Naive thymus-derived CD4-positive, alpha-beta T cell (primary cell): ENCODE data around the gene NRDE2. TPM values are rescaled to one million over a fixed set of nuclear protein-coding genes. Genes with fewer than 3 reads are reported as not detected.

Source experiments
- ATAC-seq: fragments of 150-1000 bp; cut with Tn5 transposase; 2 replicates; pipeline ENCODE4 v1.10.0; 2021; ENCODE audit warnings: mild to moderate bottlenecking, moderate library complexity
- CTCF ChIA-PET: fragments of 350-600 bp; sonication (Branson Sonifier 250); formaldehyde crosslinking; loops from one replicate; lab custom pipeline; 2021; ENCODE audit warnings: antibody characterized with exemption; lab: Charles Lee
- POLR2A ChIA-PET: fragments of 350-600 bp; sonication (Branson Sonifier 250); formaldehyde crosslinking; loops from one replicate; lab custom pipeline; 2021; ENCODE audit warnings: antibody characterized with exemption, inconsistent platforms; lab: Charles Lee
- DNase-seq, 9 donors: peaks; one replicate each; pipeline versions ENCODE4 v3.0.0 to v3.0.0-alpha.2; 2020 to 2022; ENCODE audit warnings: mixed read lengths in 1 of 9
- H3K27ac ChIP-seq: one replicate; pipeline ENCODE4 v1.7.0; 2013; ENCODE audit warnings: mild to moderate bottlenecking, low read depth, low read length, moderate library complexity
- H3K27me3 ChIP-seq, 2 donors: one replicate each; pipeline ENCODE4 v1.7.0; 2013; ENCODE audit warnings: low read length in 2 of 2, mild to moderate bottlenecking in 2 of 2, moderate library complexity in 2 of 2; ENCODE audit not compliant: control insufficient read depth in 2 of 2, insufficient read depth in 2 of 2
- H3K36me3 ChIP-seq, 3 experiments: 1 replicate in 2 of 3; 2 replicates in 1 of 3; pipeline ENCODE4 v1.7.0; 2013; ENCODE audit warnings: low read length in 3 of 3, mild to moderate bottlenecking in 3 of 3, moderate library complexity in 1 of 3; ENCODE audit not compliant: insufficient read depth in 3 of 3, control insufficient read depth in 2 of 3
- H3K4me1 ChIP-seq, 2 donors: one replicate each; pipeline ENCODE4 v1.7.0; 2013; ENCODE audit warnings: low read length in 2 of 2, mild to moderate bottlenecking in 2 of 2, moderate library complexity in 1 of 2; ENCODE audit not compliant: control insufficient read depth in 2 of 2, insufficient read depth in 2 of 2
- H3K4me3 ChIP-seq: 2 replicates; pipeline ENCODE4 v1.7.0; 2013; ENCODE audit warnings: mild to moderate bottlenecking, low read length
- H3K9me3 ChIP-seq, 3 experiments: 1 replicate in 2 of 3; 2 replicates in 1 of 3; pipeline ENCODE4 v1.7.0; 2013; ENCODE audit warnings: low read length in 3 of 3; ENCODE audit not compliant: control insufficient read depth in 2 of 3
- H3K27ac Mint-ChIP-seq, 9 donors: one replicate each; pipeline ENCODE4 v1.8.0; 2020 to 2022; ENCODE audit warnings: mixed read lengths in 9 of 9, mild to moderate bottlenecking in 8 of 9, moderate library complexity in 5 of 9, inconsistent platforms in 2 of 9
- H3K27me3 Mint-ChIP-seq, 5 donors: one replicate each; pipeline ENCODE4 v1.8.0; 2021 to 2022; ENCODE audit warnings: mixed read lengths in 5 of 5, mild to moderate bottlenecking in 1 of 5
- H3K36me3 Mint-ChIP-seq, 5 donors: one replicate each; pipeline ENCODE4 v1.8.0; 2020 to 2022; ENCODE audit warnings: mixed read lengths in 5 of 5, mild to moderate bottlenecking in 3 of 5, inconsistent platforms in 1 of 5
- H3K4me1 Mint-ChIP-seq, 7 donors: one replicate each; pipeline ENCODE4 v1.8.0; 2020 to 2022; ENCODE audit warnings: mixed read lengths in 7 of 7, mild to moderate bottlenecking in 3 of 7, inconsistent platforms in 1 of 7
- H3K4me3 Mint-ChIP-seq, 10 donors: one replicate each; pipeline ENCODE4 v1.8.0; 2020 to 2022; ENCODE audit warnings: mild to moderate bottlenecking in 10 of 10, mixed read lengths in 10 of 10, moderate library complexity in 6 of 10, inconsistent platforms in 2 of 10
- H3K9me3 Mint-ChIP-seq, 11 donors: one replicate each; pipeline ENCODE4 v1.8.0; 2020 to 2022; ENCODE audit warnings: mixed read lengths in 11 of 11, mild to moderate bottlenecking in 4 of 11, inconsistent platforms in 1 of 11, moderate library complexity in 1 of 11
- intact Hi-C, 2 donors: fragments of 100-400 bp; cut with micrococcal nuclease; formaldehyde crosslinking; loops; one replicate each; pipeline ENCODE4 v1.15.1; 2023
- polyA plus RNA-seq, 2 donors: library from polyadenylated mRNA; unstranded; fragments of 300-500 nt; fragmentation: Illumina TruSeq; gene quantifications; one replicate each; pipeline ENCODE4 v1.2.3, GENCODE V29; 2021
- total RNA-seq, 6 experiments: library from RNA in 5 of 6; stranded (reverse) in 5 of 6; gene quantifications; 1 replicate in 5 of 6; 2 replicates in 1 of 6; pipeline ENCODE4 v1.2.3 and lab custom pipeline; 2021 to 2026

Gene NRDE2
- total and polyA plus RNA-seq, 7 experiments from 2014 or later = 8.4 to 30.2 (median 26.6) TPM

- ChIA-PET POLR2A (interaction anchor here (0.6 kb wide), 1 partner anchor 29 kb away, joined by 3 read pairs; no protein-coding TSS in a partner anchor), CTCF (interaction anchor here (0.6 kb wide), 1 partner anchor 1484 kb away, joined by 5 read pairs; no protein-coding TSS in a partner anchor)
- Mint-ChIP-seq H3K27me3 (no peaks in the 10 kb centered on the region), H3K36me3 (peaks cover 25 to 59% (median 42%) of the 10 kb centered on the region in 5 donors), H3K4me1 (peaks cover 8 to 29% (median 26%) of the 10 kb centered on the region in 7 donors), H3K27ac (no peak overlapping the region), H3K9me3 (peaks cover 0 to 9% (median 0%) of the 10 kb centered on the region in 11 donors), H3K4me3 (no peak overlapping the region)
- no peak for ATAC-seq
- no peak overlapping the region for H3K4me3 ChIP-seq
- peaks cover 0 to 4% of the 10 kb centered on the region in 2 donors for H3K4me1 ChIP-seq
- no peak overlapping the region for H3K27ac ChIP-seq
- no peak for DNase-seq
- intact Hi-C loops = no loop called here
- no peaks in the 10 kb centered on the region for H3K9me3 ChIP-seq
- peaks cover 0 to 37% (median 0%) of the 10 kb centered on the region in 3 experiments for H3K36me3 ChIP-seq
- H3K27me3 ChIP-seq = no peaks in the 10 kb centered on the region
Observed at GRCh38 chr14:90318016-90318415, 13.7 kb downstream of the NRDE2 start.

GRCh38 chr14:90317286-90317685 lies 14.5 kb downstream of the NRDE2 start:
- Mint-ChIP-seq H3K27me3 (no peaks in the 10 kb centered on the region), H3K4me3 (no peak overlapping the region), H3K4me1 (peaks cover 8 to 25% (median 24%) of the 10 kb centered on the region in 7 donors), H3K9me3 (peaks cover 0 to 9% (median 0%) of the 10 kb centered on the region in 11 donors), H3K36me3 (peaks cover 25 to 64% (median 43%) of the 10 kb centered on the region in 5 donors), H3K27ac (no peak overlapping the region)
- ATAC-seq (no peak), DNase-seq (no peak)
- CTCF ChIA-PET = no interaction called here
- intact Hi-C loops = no loop called here
- peaks cover 0 to 42% (median 1%) of the 10 kb centered on the region in 3 experiments for H3K36me3 ChIP-seq
- no peak overlapping the region for H3K27ac ChIP-seq
- H3K27me3 ChIP-seq = no peaks in the 10 kb centered on the region
- H3K9me3 ChIP-seq = no peaks in the 10 kb centered on the region
- H3K4me1 ChIP-seq = peaks cover 0 to 4% of the 10 kb centered on the region in 2 donors
- no peak overlapping the region for H3K4me3 ChIP-seq
- POLR2A ChIA-PET = interaction anchor here (0.6 kb wide), 1 partner anchor 9 kb away, joined by 3 read pairs; no protein-coding TSS in a partner anchor

DNA sequence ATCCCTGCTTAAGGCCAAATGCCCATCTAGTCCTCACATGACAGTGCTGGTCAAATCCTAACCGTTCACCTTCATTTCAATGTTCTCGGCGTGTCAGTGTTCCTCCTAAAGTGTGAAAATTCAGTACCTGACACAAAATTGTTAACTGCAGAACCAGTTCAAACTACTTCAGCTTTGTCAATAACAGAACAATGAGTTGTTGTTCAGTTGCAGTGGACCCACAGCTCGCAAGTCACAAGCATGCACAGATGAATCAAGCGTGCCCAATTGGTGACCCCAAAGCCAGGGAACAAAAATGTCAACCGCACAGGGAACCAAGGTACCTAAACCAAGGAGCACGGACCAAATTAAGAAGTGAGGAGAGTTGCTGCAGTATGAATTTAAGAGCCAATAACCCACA lies 23.2 kb downstream of the NRDE2 start:
- CTCF ChIA-PET = interaction anchor here (1.2 kb wide), 1 partner anchor 388 kb away, joined by 3 read pairs; no protein-coding TSS in a partner anchor

DNA sequence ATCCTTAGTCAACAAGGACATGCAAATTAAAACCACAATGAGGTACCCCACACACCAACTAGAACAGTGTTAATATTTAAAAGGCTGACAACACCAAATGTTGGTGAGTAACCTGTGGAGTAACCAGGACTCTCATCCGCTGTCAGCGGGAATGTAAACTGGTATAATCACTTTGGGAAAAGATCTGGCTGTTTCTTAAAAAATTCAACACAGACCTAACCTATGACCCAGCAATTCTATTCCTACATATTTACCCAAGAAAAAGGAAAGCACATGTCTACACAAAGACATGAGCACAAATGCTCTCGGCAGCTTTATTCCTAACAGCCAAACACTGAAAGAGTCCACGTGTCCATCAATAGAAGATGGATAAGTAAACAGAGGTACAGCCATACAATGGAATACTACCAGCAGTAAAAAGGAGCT lies 26.6 kb downstream of the NRDE2 start:
- H3K4me1 ChIP-seq = no peaks in the 10 kb centered on the region
- Mint-ChIP-seq H3K27ac (peak overlapping the region in 2 of 9 donors; percentile 5 to 15), H3K4me3 (no peak overlapping the region), H3K9me3 (peaks cover 0 to 2% (median 0%) of the 10 kb centered on the region in 11 donors), H3K27me3 (no peaks in the 10 kb centered on the region), H3K4me1 (peaks cover 13 to 31% (median 20%) of the 10 kb centered on the region in 7 donors), H3K36me3 (peaks cover 20 to 61% (median 52%) of the 10 kb centered on the region in 5 donors)
- no peak for DNase-seq
- CTCF ChIA-PET = no interaction called here
- POLR2A ChIA-PET = no interaction called here
- no peaks in the 10 kb centered on the region for H3K27me3 ChIP-seq
- intact Hi-C loops = no loop called here
- H3K36me3 ChIP-seq = peaks cover 3 to 59% (median 5%) of the 10 kb centered on the region in 3 experiments
- ATAC-seq = no peak
- H3K9me3 ChIP-seq = no peaks in the 10 kb centered on the region
- H3K27ac ChIP-seq = no peak overlapping the region
- H3K4me3 ChIP-seq = no peak overlapping the region

More for the DNA sequence above, 23.2 kb downstream of the NRDE2 start:
- DNase-seq (no peak), ATAC-seq (no peak)
- no peaks in the 10 kb centered on the region for H3K9me3 ChIP-seq
- peaks cover 0 to 12% (median 2%) of the 10 kb centered on the region in 7 donors for H3K4me1 Mint-ChIP-seq
- no peaks in the 10 kb centered on the region for H3K4me1 ChIP-seq
- H3K9me3 Mint-ChIP-seq = no peaks in the 10 kb centered on the region
- H3K27ac Mint-ChIP-seq = peak overlapping the region in 1 of 9 donors; percentile 36
- no peaks in the 10 kb centered on the region for H3K27me3 ChIP-seq
- intact Hi-C loops = no loop called here
- H3K36me3 Mint-ChIP-seq = peaks cover 18 to 76% (median 56%) of the 10 kb centered on the region in 5 donors
- H3K27me3 Mint-ChIP-seq = no peaks in the 10 kb centered on the region
- POLR2A ChIA-PET = interaction anchor here (0.6 kb wide), 1 partner anchor 9 kb away, joined by 3 read pairs; no protein-coding TSS in a partner anchor
- H3K27ac ChIP-seq = no peak overlapping the region
- no peak overlapping the region for H3K4me3 Mint-ChIP-seq
- peaks cover 7 to 70% (median 14%) of the 10 kb centered on the region in 3 experiments for H3K36me3 ChIP-seq
- no peak overlapping the region for H3K4me3 ChIP-seq

DNA sequence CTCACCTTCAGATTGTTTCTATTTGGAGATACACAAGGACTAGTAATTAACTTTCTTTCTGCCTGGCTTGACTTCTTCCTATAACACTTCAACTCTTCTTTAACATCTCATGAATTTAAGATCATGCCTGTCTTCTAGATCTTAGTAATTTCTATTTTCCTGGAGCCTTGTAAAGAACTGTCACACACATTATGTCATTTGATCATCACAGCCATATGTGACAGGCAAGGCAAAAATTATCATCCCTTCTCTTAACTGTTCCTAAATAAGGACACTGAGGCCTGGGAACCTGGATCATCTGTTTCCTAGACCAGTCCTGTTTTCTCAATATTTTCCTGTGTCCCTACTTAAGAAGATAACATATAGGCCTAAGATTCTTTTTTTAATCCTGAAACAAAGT lies 27.2 kb downstream of the NRDE2 start:
- Histone ChIP-seq H3K9me3 (no peaks in the 10 kb centered on the region), H3K4me3 (no peak overlapping the region), H3K27me3 (no peaks in the 10 kb centered on the region), H3K36me3 (peaks cover 3 to 53% (median 5%) of the 10 kb centered on the region in 3 experiments), H3K4me1 (no peaks in the 10 kb centered on the region), H3K27ac (no peak overlapping the region)
- peaks cover 19 to 56% (median 45%) of the 10 kb centered on the region in 5 donors for H3K36me3 Mint-ChIP-seq
- DNase-seq (no peak), ATAC-seq (no peak)
- H3K4me3 Mint-ChIP-seq = no peak overlapping the region
- ChIA-PET POLR2A (no interaction called here), CTCF (no interaction called here)
- peaks cover 13 to 31% (median 20%) of the 10 kb centered on the region in 7 donors for H3K4me1 Mint-ChIP-seq
- no peak overlapping the region for H3K27ac Mint-ChIP-seq
- peaks cover 0 to 2% (median 0%) of the 10 kb centered on the region in 11 donors for H3K9me3 Mint-ChIP-seq
- intact Hi-C loops = no loop called here
- no peaks in the 10 kb centered on the region for H3K27me3 Mint-ChIP-seq

DNA sequence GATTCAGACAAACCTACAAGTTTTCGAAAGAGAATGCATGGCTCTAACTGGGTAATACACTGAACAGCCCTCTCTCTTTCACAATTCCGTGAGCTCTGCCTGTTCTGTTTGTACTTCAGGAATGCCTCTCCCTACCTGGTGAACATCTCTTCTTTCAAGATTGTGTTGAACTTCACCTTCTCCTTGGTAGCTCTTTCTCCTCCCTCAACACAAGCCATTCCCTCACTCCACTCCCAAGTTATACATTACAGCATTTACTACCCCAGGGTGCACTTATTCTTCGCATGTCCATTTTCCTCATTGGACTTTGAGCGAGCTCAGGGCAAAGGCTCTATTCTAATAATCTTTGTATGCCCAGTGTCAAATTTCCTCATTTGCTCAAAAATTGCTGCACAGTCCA lies 28.3 kb downstream of the NRDE2 start:
- H3K4me1 ChIP-seq = no peaks in the 10 kb centered on the region
- Mint-ChIP-seq H3K4me3 (no peak overlapping the region), H3K27me3 (no peaks in the 10 kb centered on the region), H3K9me3 (peaks cover 0 to 2% (median 0%) of the 10 kb centered on the region in 11 donors), H3K27ac (peak overlapping the region in 3 of 9 donors; percentile 9 to 75 (median 68)), H3K36me3 (peaks cover 15 to 48% (median 38%) of the 10 kb centered on the region in 5 donors), H3K4me1 (peaks cover 13 to 31% (median 20%) of the 10 kb centered on the region in 7 donors)
- no peak overlapping the region for H3K27ac ChIP-seq
- POLR2A ChIA-PET = no interaction called here
- no peak overlapping the region for H3K4me3 ChIP-seq
- H3K36me3 ChIP-seq = peaks cover 3 to 43% (median 5%) of the 10 kb centered on the region in 3 experiments
- DNase-seq (no peak), ATAC-seq (no peak)
- H3K27me3 ChIP-seq = no peaks in the 10 kb centered on the region
- intact Hi-C loops = no loop called here
- CTCF ChIA-PET = interaction anchor here (0.5 to 2.8 kb wide), 2 partner anchors 74 to 394 kb away, joined by 5 to 16 read pairs; no protein-coding TSS in a partner anchor
- no peaks in the 10 kb centered on the region for H3K9me3 ChIP-seq
